ENCODE measurements around the gene RALA. TPM values are rescaled to one million over a fixed set of nuclear protein-coding genes. Genes with fewer than 3 reads are reported as not detected.

RALA gene
- 10 to 100 TPM; 16.4 to 22.1 TPM for total RNA-seq
- polyA plus RNA-seq: 10 to 100 TPM in 1 of 2 donors, 1 to 10 TPM in 1; 9.6 to 27.2 TPM
- long read RNA-seq, donor 1, transcript RALA-201 (5 exons, 2,880 nt): major isoform, 27 of 41 reads
- long read RNA-seq, donor 1, partial matches to known transcripts: 10 of 41 reads
- long read RNA-seq, donor 1, other reads (novel, unspliced or antisense): 3 of 41 reads
- long read RNA-seq, donor 2, transcript RALA-201 (5 exons, 2,880 nt): major isoform, 18 of 31 reads
- long read RNA-seq, donor 2, partial matches to known transcripts: 0 of 31 reads
- long read RNA-seq, donor 2, other reads (novel, unspliced or antisense): 11 of 31 reads

- 1% methylated on average over 46 to 56 of the region's 56 CpGs for WGBS, 2 donors
- Histone ChIP-seq H3K27me3 (ENCODE audit: control insufficient read depth in 1 of 2, insufficient read depth in 2 of 2, low read length in 1 of 2) (no peaks in the 10 kb centered on the region), H3K4me1 (ENCODE audit: control insufficient read depth in 1 of 2, insufficient read depth in 2 of 2, low read length in 2 of 2) (peaks cover 0 to 1% of the 10 kb centered on the region in 2 donors), H3K36me3 (ENCODE audit: control insufficient read depth in 1 of 2, insufficient read depth in 2 of 2, low read length in 1 of 2) (no peaks in the 10 kb centered on the region), H3K27ac (ENCODE audit: low read depth in 1 of 2, low read length in 2 of 2) (peak within 1 kb of the TSS; percentile 34 to 61), H3K4me3 (ENCODE audit: low read length in 2 of 2) (peak within 1 kb of the TSS; percentile 72 to 93), H3K9me3 (ENCODE audit: control insufficient read depth, low read length) (no peaks in the 10 kb centered on the region)
- DNase-seq: peak; percentile 96 to 98
- peak; percentile 98 for ATAC-seq (ENCODE audit: low FRiP score)
- intact Hi-C loops (cut with DNase I): loop anchor here in 1 of 2 donors (5.0 kb wide), 2 partner anchors 41 to 109 kb away; no protein-coding TSS in a partner anchor
Observed at GRCh38 chr7:39623047-39623731, at the start of gene RALA. Gene RALA, plus strand, starts transcription at chr7:39623572. Its CDS starts 63,096 bp downstream, at chr7:39686668.

GRCh38 chr7:39574673-39575349 is 48.6 kb upstream of the RALA start:
- DNase-seq: no peak
- Histone ChIP-seq H3K36me3 (ENCODE audit: control insufficient read depth in 1 of 2, insufficient read depth in 2 of 2, low read length in 1 of 2) (peaks cover 0 to 4% of the 10 kb centered on the region in 2 donors), H3K27me3 (ENCODE audit: control insufficient read depth in 1 of 2, insufficient read depth in 2 of 2, low read length in 1 of 2) (no peaks in the 10 kb centered on the region), H3K27ac (ENCODE audit: low read depth in 1 of 2, low read length in 2 of 2) (no peak overlapping the region), H3K4me3 (ENCODE audit: low read length in 2 of 2) (no peak overlapping the region), H3K4me1 (ENCODE audit: control insufficient read depth in 1 of 2, insufficient read depth in 2 of 2, low read length in 2 of 2) (no peaks in the 10 kb centered on the region), H3K9me3 (ENCODE audit: control insufficient read depth, low read length) (no peaks in the 10 kb centered on the region)
- 86 to 95% methylated on average over 2 of the region's 2 CpGs for WGBS, 2 donors
- intact Hi-C loops (cut with DNase I): no loop called here
- no peak for ATAC-seq (ENCODE audit: low FRiP score)

- intact Hi-C loops (cut with DNase I): no loop called here
- Histone ChIP-seq H3K9me3 (ENCODE audit: control insufficient read depth, low read length) (no peaks in the 10 kb centered on the region), H3K4me3 (ENCODE audit: low read length in 2 of 2) (no peak overlapping the region), H3K27me3 (ENCODE audit: control insufficient read depth in 1 of 2, insufficient read depth in 2 of 2, low read length in 1 of 2) (no peaks in the 10 kb centered on the region), H3K27ac (ENCODE audit: low read depth in 1 of 2, low read length in 2 of 2) (no peak overlapping the region), H3K36me3 (ENCODE audit: control insufficient read depth in 1 of 2, insufficient read depth in 2 of 2, low read length in 1 of 2) (no peaks in the 10 kb centered on the region), H3K4me1 (ENCODE audit: control insufficient read depth in 1 of 2, insufficient read depth in 2 of 2, low read length in 2 of 2) (no peaks in the 10 kb centered on the region)
- WGBS, 2 donors: 94% methylated on average over 27 of the region's 27 CpGs
- ATAC-seq (ENCODE audit: low FRiP score): no peak
- DNase-seq: no peak
Observed at GRCh38 chr7:39577229-39577874, 46.0 kb upstream of the RALA start.

- WGBS, 2 donors: 18 to 23% methylated on average over 8 of the region's 8 CpGs
- Histone ChIP-seq H3K4me1 (ENCODE audit: control insufficient read depth in 1 of 2, insufficient read depth in 2 of 2, low read length in 2 of 2) (no peaks in the 10 kb centered on the region), H3K27me3 (ENCODE audit: control insufficient read depth in 1 of 2, insufficient read depth in 2 of 2, low read length in 1 of 2) (no peaks in the 10 kb centered on the region), H3K4me3 (ENCODE audit: low read length in 2 of 2) (no peak overlapping the region), H3K9me3 (ENCODE audit: control insufficient read depth, low read length) (no peaks in the 10 kb centered on the region), H3K27ac (ENCODE audit: low read depth in 1 of 2, low read length in 2 of 2) (no peak overlapping the region), H3K36me3 (ENCODE audit: control insufficient read depth in 1 of 2, insufficient read depth in 2 of 2, low read length in 1 of 2) (no peaks in the 10 kb centered on the region)
- ATAC-seq (ENCODE audit: low FRiP score) (peak; percentile 92), DNase-seq (peak; percentile 81 to 84)
- intact Hi-C loops (cut with DNase I): loop anchor here (1.0 to 5.0 kb wide), 3 partner anchors 42 to 166 kb away; partner anchors contain the start of gene RALA (in 1 of the 2)
Observed at GRCh38 chr7:39580149-39580874, 43.1 kb upstream of the RALA start.

- H3K4me3 ChIP-seq (ENCODE audit: low read length in 2 of 2): no peak overlapping the region
- H3K4me1 ChIP-seq (ENCODE audit: control insufficient read depth in 1 of 2, insufficient read depth in 2 of 2, low read length in 2 of 2): no peaks in the 10 kb centered on the region
- no peak for ATAC-seq (ENCODE audit: low FRiP score)
- H3K36me3 ChIP-seq (ENCODE audit: control insufficient read depth in 1 of 2, insufficient read depth in 2 of 2, low read length in 1 of 2): no peaks in the 10 kb centered on the region
- no peak for DNase-seq
- 78 to 87% methylated on average over 2 of the region's 2 CpGs for WGBS, 2 donors
- intact Hi-C loops (cut with DNase I): loop anchor here in 1 of 2 donors (5.0 kb wide), 1 partner anchor 40 kb away; the partner anchor contains the start of gene RALA
- H3K27ac ChIP-seq (ENCODE audit: low read depth in 1 of 2, low read length in 2 of 2): no peak overlapping the region
- no peaks in the 10 kb centered on the region for H3K9me3 ChIP-seq (ENCODE audit: control insufficient read depth, low read length)
- H3K27me3 ChIP-seq (ENCODE audit: control insufficient read depth in 1 of 2, insufficient read depth in 2 of 2, low read length in 1 of 2): no peaks in the 10 kb centered on the region
Observed at GRCh38 chr7:39582536-39582935, 40.8 kb upstream of the RALA start.

GRCh38 chr7:39583539-39583938 is 39.8 kb upstream of the RALA start:
- Histone ChIP-seq H3K4me1 (ENCODE audit: control insufficient read depth in 1 of 2, insufficient read depth in 2 of 2, low read length in 2 of 2) (no peaks in the 10 kb centered on the region), H3K27me3 (ENCODE audit: control insufficient read depth in 1 of 2, insufficient read depth in 2 of 2, low read length in 1 of 2) (no peaks in the 10 kb centered on the region), H3K4me3 (ENCODE audit: low read length in 2 of 2) (no peak overlapping the region), H3K9me3 (ENCODE audit: control insufficient read depth, low read length) (no peaks in the 10 kb centered on the region), H3K36me3 (ENCODE audit: control insufficient read depth in 1 of 2, insufficient read depth in 2 of 2, low read length in 1 of 2) (no peaks in the 10 kb centered on the region), H3K27ac (ENCODE audit: low read depth in 1 of 2, low read length in 2 of 2) (no peak overlapping the region)
- no peak for DNase-seq
- no peak for ATAC-seq (ENCODE audit: low FRiP score)
- intact Hi-C loops (cut with DNase I): loop anchor here in 1 of 2 donors (5.0 kb wide), 1 partner anchor 39 kb away; the partner anchor contains the start of gene RALA
- WGBS, 2 donors: 77 to 79% methylated on average over 2 of the region's 2 CpGs

- DNase-seq (no peak), ATAC-seq (ENCODE audit: low FRiP score) (no peak)
- Histone ChIP-seq H3K27ac (ENCODE audit: low read depth in 1 of 2, low read length in 2 of 2) (no peak overlapping the region), H3K36me3 (ENCODE audit: control insufficient read depth in 1 of 2, insufficient read depth in 2 of 2, low read length in 1 of 2) (no peaks in the 10 kb centered on the region), H3K27me3 (ENCODE audit: control insufficient read depth in 1 of 2, insufficient read depth in 2 of 2, low read length in 1 of 2) (no peaks in the 10 kb centered on the region), H3K4me1 (ENCODE audit: control insufficient read depth in 1 of 2, insufficient read depth in 2 of 2, low read length in 2 of 2) (no peaks in the 10 kb centered on the region), H3K9me3 (ENCODE audit: control insufficient read depth, low read length) (no peaks in the 10 kb centered on the region), H3K4me3 (ENCODE audit: low read length in 2 of 2) (no peak overlapping the region)
- intact Hi-C loops (cut with DNase I): no loop called here
Observed at GRCh38 chr7:39587393-39587792, 36.0 kb upstream of the RALA start.

GRCh38 chr7:39588416-39588815 is 35.0 kb upstream of the RALA start:
- no peaks in the 10 kb centered on the region for H3K27me3 ChIP-seq (ENCODE audit: control insufficient read depth in 1 of 2, insufficient read depth in 2 of 2, low read length in 1 of 2)
- no peak for DNase-seq
- WGBS, 2 donors: 72 to 83% methylated on average over 5 of the region's 5 CpGs
- intact Hi-C loops (cut with DNase I): no loop called here
- H3K4me3 ChIP-seq (ENCODE audit: low read length in 2 of 2): no peak overlapping the region
- no peak overlapping the region for H3K27ac ChIP-seq (ENCODE audit: low read depth in 1 of 2, low read length in 2 of 2)
- H3K36me3 ChIP-seq (ENCODE audit: control insufficient read depth in 1 of 2, insufficient read depth in 2 of 2, low read length in 1 of 2): no peaks in the 10 kb centered on the region
- H3K4me1 ChIP-seq (ENCODE audit: control insufficient read depth in 1 of 2, insufficient read depth in 2 of 2, low read length in 2 of 2): no peaks in the 10 kb centered on the region
- H3K9me3 ChIP-seq (ENCODE audit: control insufficient read depth, low read length): no peaks in the 10 kb centered on the region
- no peak for ATAC-seq (ENCODE audit: low FRiP score)

Measured in aorta (tissue), 5 donors.